GM21786 (cell line): ENCODE measurements around the gene RPTOR.
"Not testable (repeated sequence)": the region's sequence is repeated elsewhere in the genome, so short reads cannot be mapped to it uniquely, and the experiment has no call there.

Experiments used
- ATAC-seq: cut with Tn5 transposase; IDR thresholded peaks from one replicate; pipeline ENCODE4 v1.9.1; 2021; ENCODE audit not compliant: unreplicated experiment

The RPTOR gene

GRCh38 chr17:80513892-80514291 lies 30.7 kb upstream of the RPTOR start:
- ATAC-seq: no peak

DNA sequence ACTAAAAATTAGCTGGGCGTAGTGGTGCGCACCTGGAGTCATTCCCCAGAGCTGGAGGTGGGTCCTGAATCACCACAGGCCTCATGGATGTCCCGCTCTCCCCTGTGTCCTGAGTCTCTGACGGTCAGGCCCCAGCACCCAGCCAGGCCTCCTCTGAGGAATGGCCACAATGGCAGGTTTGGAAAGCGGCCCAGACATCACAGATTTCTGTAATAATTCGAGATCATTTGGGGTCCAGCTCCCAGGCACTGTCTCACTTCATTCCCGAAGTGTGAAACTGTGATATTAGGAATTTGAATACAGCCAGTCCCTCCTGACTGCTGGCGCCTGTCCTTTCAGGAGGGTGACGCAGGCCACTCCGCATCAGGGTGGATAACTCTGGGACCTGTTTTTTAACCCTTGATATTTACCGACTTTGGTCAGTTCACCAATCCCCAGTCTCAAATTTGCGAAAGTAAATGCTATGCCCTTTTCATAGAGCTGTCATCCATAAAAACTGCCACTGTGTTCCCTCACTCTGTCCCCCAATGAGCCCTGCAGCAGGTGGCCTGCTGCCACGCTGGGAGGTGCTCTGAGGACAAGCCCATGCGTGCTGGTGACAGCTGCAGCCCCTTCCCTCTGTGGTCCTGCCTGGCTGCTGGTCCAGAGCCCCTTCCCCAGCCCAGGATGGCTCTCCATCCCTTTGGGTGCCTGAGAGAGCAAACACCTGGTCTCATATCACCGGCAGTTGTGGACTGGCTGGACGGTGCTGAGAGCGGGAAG lies 28.3 kb upstream of the RPTOR start:
- no peak for ATAC-seq

DNA sequence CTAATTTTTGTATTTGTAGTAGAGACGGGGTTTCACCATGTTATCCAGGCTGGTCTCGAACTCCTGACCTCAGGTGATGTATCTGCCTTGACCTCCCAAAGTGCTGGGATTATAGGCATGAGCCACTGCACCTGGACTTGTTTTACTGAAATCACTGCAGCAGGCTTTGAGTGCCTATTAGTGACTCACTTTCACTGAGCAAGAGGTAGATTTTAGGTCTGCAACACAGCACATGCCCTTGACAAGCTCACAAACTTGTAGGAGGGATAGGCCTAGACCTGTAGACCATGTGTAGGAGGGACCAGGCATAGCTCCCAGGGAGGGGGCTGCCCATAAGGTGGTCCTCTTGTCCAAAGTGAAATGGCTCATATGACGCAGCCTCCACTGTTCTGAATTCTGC lies 27.0 kb upstream of the RPTOR start:
- no peak for ATAC-seq

- ATAC-seq: no peak
These were observed 26.2 kb upstream of the RPTOR start for GRCh38 chr17:80518392-80518791.

DNA sequence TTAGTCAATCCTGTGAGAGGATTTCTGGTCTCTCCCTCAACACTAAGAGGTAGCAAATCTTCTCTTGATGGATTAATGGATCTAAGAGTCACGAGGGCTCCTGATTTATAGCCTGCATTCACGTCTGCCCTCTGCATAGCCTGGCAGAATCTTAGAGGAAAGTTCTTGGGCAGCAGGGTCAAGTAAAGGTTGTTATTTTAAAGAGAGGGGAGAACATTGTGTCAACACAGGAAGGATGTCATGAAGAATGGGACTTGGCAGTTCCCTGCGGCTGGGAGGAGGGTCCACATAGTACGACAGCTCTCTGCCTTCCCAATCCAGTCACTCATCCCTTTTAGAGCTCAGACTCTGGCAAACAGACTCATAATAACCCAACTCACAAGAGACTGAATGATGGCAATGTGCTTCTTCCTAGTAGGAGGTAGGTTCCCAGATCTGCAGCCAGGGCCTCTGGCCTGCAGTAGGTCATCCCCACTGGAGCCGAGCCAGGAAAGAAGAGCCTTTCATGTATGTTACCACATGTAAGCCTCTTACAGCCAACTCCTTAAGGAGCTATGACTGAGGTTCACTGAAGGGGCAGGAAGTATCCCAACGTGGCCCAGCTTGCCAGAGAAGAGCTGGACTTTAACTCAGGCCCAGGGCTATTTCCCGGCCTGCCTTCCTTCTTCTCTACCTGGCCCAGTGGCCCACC lies 25.4 kb upstream of the RPTOR start:
- no peak for ATAC-seq

DNA sequence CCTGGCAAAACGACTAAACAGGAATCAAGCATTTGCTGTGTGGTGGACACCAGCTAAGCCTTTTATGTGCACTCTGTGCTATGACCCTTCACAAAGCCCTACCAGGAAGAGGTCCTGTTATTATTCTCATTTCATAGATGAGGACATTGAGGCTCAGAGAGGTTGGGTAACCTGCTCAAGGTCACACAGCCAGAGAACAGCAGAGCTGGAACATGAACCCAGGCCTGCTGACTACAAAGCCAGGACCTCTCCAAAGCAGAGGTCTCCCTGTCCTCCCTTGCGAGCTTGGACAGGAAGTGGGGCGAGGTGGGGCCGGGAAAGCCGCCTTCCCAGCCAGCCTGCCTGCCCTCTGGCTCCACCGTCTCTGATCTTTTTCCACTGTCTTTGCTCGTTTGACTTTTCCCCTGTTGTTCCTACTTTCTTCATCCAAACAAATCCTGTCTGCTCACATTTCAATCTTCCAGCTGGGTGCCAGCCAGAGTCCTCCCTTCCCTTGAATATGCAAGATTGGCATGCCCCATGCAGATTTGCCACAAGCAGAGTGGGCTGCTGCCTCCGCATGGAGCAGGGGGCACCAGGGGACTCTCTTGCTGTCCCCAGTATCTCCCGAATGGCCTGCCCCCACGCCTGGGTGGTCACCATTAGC lies 23.7 kb upstream of the RPTOR start:
- no peak for ATAC-seq

DNA sequence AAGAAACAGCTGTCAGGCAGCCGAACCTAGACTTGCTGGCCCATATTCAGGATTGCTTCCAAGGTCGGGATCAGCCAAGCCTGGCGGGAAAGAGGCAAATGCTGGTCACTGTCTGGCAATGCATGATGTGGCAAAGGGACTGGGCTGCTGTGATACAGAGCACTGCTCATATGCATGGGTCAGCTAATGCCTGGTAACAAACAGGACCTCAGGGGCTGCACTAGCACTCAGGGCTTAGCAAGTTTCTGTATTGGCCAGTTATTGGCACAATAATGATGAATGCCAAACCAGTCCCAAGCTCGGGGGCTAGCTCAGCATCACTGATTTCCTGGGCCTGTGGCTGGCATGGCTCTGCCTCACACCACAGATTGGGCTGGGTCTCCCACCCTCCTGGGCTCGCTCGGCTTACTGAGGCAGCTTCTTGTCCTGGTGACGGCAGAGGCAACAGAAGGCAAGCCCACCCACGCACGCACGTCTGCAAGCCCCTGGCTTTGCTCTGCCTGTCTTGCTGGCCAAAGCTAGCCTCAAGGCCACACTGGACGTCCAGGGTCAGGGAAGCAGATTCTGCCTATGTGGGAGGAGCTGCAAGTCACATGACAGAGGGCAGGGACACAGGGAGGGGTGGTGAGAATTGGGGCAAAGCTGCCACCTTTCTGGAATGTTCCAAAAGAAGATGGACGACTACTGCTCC lies 21.4 kb upstream of the RPTOR start:
- no peak for ATAC-seq

DNA sequence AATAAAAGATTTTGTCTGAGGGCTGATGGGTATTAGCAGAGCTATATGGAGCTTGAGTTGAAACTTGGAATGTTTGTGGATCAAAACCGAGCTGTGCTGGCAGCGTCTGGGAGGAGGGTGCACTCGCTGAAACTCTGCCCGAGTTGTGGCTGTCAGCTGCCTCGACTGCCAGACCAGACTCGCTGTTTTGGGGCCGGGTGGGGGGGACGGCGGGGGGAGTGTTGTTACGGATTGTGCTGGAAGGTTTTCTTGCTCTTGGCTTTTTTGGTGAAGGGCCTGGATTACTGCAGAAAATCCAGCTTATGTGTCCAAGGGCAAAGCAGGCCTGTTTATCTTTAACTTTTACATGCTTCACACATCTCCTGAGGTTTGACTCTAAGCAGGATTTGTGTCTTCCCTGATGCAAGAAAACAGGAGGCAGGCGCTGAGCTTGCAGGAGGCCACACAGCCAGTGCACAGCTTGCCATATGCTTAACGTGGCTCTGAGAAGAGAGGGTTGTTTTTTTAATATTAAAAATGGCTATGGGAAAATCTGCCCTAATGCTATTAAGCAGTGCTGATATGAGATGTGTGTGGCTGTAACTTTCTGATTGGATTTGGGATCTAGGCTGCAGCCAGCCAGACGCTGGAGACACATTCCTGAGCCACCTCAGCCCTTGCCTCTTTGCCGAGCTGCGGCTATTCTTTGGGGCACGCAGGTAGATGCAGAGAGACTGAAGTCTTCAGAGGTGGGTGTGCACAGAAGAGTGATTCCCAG lies 20.5 kb upstream of the RPTOR start:
- ATAC-seq: no peak

DNA sequence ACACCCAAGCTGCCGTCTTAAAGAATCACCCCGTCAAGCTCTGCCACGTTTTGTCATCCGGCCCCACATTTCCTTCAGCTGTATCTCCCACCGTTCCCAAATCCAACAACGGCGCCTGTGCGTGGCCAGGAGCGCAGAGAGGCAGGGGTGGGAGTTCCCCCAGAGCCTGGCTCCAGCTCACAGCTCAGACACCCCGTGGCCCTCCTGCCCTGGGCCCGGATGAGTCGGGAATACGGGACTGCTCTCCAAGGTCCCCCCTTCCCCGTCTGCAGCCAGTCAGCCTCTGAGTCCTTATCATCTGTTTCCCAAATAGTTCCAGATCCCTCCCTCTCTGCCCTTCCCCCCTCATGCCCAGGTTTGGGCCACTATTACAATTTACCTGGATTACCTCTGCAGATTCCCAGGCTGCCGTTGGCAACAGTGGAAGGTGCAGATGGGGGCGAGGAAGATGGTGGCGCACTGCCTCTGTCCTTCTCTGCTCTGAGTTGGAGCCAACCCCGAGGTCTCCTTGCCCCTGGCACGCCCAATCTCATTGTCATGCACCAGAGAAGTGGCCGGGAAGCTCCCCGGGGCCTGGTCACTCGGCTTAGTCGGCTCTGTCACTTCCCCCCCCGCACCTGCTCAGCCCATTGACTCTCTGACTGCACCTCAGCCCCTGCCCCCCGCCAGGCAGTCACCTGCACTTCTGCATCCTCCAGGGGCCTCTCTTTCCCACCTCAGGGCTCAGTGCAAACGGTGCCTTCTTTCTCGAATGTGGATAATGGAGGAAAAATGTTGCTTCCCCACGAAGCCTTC lies 18.3 kb upstream of the RPTOR start:
- no peak for ATAC-seq

DNA sequence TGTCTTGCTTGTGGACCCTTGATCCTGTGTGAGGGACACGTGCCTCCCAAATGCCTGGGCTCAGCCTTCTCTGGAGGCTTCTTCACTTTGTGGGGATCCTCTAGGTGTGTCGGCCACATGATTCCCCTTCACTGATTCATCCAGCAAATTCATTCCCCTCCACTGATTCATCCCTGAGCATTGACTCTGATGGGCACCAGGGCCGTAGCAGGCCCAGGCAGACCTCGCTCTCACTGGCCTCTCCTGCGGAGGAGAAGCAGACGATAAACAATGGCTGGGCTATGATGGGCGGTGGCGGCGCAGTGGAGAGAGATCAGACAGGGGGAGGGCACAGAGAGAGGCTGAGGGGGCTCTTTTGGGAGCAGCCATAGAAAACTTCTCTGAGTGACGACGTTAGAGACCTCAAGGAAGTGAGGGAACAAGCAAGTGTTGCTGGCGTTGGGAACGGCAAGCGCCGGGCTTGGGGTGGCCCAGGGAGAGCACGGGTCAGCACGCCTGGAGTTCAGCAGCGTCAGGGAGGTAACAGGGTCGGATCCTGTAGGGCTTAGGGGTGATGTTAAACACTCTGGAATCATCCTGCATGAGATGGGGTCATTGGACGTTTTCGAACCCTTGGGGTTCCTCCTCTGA lies 17.5 kb upstream of the RPTOR start:
- no peak for ATAC-seq

DNA sequence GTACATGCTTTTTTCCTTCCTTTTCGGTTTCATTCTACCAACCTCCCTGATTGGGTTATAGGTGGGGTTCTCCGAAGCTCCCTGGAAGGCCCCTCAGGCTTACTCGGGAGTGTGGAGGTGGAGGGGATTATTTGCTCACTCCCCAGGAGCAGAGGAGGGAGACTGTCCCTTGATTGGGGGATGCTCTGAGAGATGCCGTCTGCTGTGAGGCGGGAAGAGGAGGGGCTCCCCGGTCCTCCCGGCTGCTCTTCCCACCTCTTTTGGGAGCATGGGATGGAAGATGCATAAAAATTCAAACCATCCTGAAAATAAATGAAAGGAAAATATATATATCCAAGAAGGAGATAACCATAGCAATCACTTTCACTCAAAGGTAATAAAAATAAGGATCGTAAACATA lies 16.1 kb upstream of the RPTOR start:
- ATAC-seq: no peak

GRCh38 chr17:80529104-80529903 lies 15.3 kb upstream of the RPTOR start:
- no peak for ATAC-seq

DNA sequence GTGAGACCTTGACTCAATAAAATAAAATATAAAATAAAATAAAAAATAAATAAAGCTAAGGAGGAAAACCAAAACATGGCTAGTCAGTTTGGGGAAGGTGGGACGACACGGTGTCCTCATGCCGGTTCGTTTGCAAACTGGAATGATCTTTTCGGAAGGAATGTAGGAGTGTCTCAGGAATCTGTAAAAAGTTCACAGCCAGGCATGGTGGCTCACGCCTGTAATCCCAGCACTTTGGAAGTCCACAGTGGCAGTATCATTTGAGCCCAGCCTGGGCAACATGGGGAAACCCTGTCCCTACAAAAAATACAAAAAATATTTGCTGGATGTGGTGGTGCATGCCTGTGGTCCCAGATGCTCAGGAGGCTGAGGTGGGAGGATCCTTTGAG lies 14.7 kb upstream of the RPTOR start:
- no peak for ATAC-seq

DNA sequence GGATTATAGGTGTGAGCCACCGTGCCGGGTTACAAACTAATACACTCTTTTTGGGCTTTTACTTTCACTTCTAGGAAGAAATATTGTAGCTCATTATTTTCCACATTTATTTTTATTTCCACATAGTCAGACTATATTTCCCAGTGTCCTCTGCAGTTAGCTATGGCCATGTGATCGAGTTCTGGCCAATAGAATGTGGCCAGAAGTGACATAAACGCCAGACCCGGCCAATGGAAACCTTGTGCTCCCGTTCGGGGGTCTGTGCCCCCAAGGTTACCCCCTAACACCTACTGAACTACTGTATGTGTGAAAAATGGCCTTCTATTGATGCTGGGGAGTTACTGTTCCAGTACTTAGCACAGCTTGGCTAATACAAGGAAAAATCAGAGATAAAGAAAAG lies 13.2 kb upstream of the RPTOR start:
- no peak for ATAC-seq

GRCh38 chr17:80537386-80537785 lies 7.3 kb upstream of the RPTOR start:
- not testable (repeated sequence) for ATAC-seq

DNA sequence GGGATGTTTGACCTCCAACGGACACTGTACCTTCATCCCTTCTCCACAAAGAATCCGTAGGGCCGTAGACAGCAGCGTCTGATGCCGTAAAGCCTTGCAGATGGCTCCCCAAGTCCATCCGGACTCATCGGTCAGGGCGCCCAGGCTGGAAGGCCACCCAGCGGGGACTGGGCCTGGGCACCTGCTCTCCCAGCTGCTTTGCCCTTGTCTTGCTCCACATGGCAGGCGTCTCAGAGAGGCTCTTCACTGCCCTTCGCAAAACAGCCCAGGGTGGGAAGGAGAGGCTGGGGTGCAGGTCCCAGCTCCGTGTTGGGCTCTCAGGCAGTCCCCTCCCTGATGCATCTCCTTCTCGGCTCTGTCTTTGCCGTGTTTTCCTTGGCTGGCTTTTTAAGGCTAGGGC lies 6.2 kb upstream of the RPTOR start:
- no peak for ATAC-seq

- no peak for ATAC-seq
These were observed 5.5 kb upstream of the RPTOR start for GRCh38 chr17:80539022-80539641.

GRCh38 chr17:80545499-80545826 lies 825 bp downstream of the RPTOR start:
- ATAC-seq: no peak

- ATAC-seq: no peak
These were observed 1.6 kb downstream of the RPTOR start for GRCh38 chr17:80546267-80546666.
